PC-9 (cell line): ENCODE data around the gene ZCCHC7.

Experiments used
- CTCF ChIP-seq: fragments of 200-600 bp; sonication (generic); conservative IDR thresholded peaks from 2 replicates; pipeline ENCODE4 v1.6.1; 2017; ENCODE audit warnings: mixed run types, antibody characterized with exemption, mild to moderate bottlenecking, moderate library complexity
- EZH2 ChIP-seq: fragments of 200-600 bp; sonication (generic); IDR thresholded peaks from 2 replicates; pipeline ENCODE4 v1.8.0; 2017; ENCODE audit warnings: antibody characterized with exemption, low read depth

DNA sequence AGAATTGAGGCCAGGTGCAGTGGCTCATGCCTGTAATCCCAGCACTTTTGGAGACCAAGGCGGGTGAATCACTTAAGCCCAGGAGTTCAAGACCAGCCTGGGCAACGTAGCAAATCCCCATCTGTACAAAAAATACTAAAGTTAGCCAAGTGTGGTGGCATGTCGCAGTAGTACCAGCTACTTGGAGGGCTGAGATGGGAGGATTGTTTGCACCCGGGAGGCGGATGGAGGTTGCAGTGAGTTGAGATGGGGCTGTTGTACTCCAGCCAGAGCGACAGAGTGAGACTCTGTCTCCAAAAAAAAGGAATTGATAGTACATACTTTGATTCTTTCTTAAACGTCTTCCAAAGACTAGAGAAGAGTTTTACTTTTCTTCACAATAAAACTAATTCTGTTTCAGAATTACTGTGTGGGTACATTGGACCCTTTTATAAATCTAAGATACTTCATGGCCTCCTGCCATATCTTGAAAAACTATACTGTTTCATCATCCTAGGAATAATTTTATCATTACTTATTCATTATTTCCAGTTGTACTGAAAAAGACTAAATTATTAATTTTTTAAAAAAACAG lies 170.1 kb downstream of the ZCCHC7 start:
- no peak for TF ChIP-seq CTCF
- TF ChIP-seq EZH2, result no peak
